Activated naive CD4-positive, alpha-beta T cell treated with anti-CD3 and anti-CD28 coated beads, Interleukin-2, amount 50 U/mL, for 16 hours (primary cell): ENCODE data around the gene GDI2.
"Not testable (repeated sequence)": the region's sequence is repeated elsewhere in the genome, so short reads cannot be mapped to it uniquely, and the experiment has no call there.

Source experiments
- DNase-seq: peaks from one replicate; pipeline ENCODE4 v3.0.0-alpha.2; 2020

Gene GDI2

GRCh38 chr10:5813341-5814109 lies at the start of gene GDI2:
GDI2 (minus strand) TSS chr10:5813434; CDS start chr10:5813258, 176 bp downstream.
- peak; percentile 96 for DNase-seq

GRCh38 chr10:5862360-5862961 lies 49.2 kb upstream of the GDI2 start:
- no peak for DNase-seq

- no peak for DNase-seq
Measured at GRCh38 chr10:5860066-5860465, 46.8 kb upstream of the GDI2 start.

GRCh38 chr10:5858811-5859210 lies 45.6 kb upstream of the GDI2 start:
- DNase-seq, result no peak

GRCh38 chr10:5856701-5857004 lies 43.4 kb upstream of the GDI2 start:
- no peak for DNase-seq

- DNase-seq, result no peak
Measured at GRCh38 chr10:5855979-5856700, 42.9 kb upstream of the GDI2 start.

- DNase-seq, result no peak
Measured at GRCh38 chr10:5854131-5854475, 40.9 kb upstream of the GDI2 start.

- not testable (repeated sequence) for DNase-seq
Measured at GRCh38 chr10:5846667-5847066, 33.4 kb upstream of the GDI2 start.

GRCh38 chr10:5844345-5845055 lies 31.3 kb upstream of the GDI2 start:
- no peak for DNase-seq

GRCh38 chr10:5843686-5844344 lies 30.6 kb upstream of the GDI2 start:
- no peak for DNase-seq

- DNase-seq, result no peak
Measured at GRCh38 chr10:5841965-5842364, 28.7 kb upstream of the GDI2 start.

GRCh38 chr10:5840314-5841307 lies 27.4 kb upstream of the GDI2 start:
- no peak for DNase-seq

GRCh38 chr10:5836181-5836580 lies 22.9 kb upstream of the GDI2 start:
- not testable (repeated sequence) for DNase-seq

GRCh38 chr10:5835446-5836095 lies 22.3 kb upstream of the GDI2 start:
- DNase-seq, result no peak

GRCh38 chr10:5833814-5834213 lies 20.6 kb upstream of the GDI2 start:
- no peak for DNase-seq

GRCh38 chr10:5832946-5833345 lies 19.7 kb upstream of the GDI2 start:
- no peak for DNase-seq

- DNase-seq, result no peak
Measured at GRCh38 chr10:5831446-5831782, 18.2 kb upstream of the GDI2 start.

GRCh38 chr10:5830629-5831445 lies 17.6 kb upstream of the GDI2 start:
- no peak for DNase-seq

- no peak for DNase-seq
Measured at GRCh38 chr10:5829267-5829666, 16.0 kb upstream of the GDI2 start.

GRCh38 chr10:5828725-5829124 lies 15.5 kb upstream of the GDI2 start:
- DNase-seq, result no peak
